HG03575 (cell line): ENCODE data around the gene CCR3.

Experiments
- ATAC-seq: cut with Tn5 transposase; IDR thresholded peaks from one replicate; pipeline ENCODE4 v1.9.1; 2021; ENCODE audit not compliant: unreplicated experiment, insufficient number of reproducible peaks, low FRiP score; ENCODE audit errors: extremely low read depth

The CCR3 gene

DNA sequence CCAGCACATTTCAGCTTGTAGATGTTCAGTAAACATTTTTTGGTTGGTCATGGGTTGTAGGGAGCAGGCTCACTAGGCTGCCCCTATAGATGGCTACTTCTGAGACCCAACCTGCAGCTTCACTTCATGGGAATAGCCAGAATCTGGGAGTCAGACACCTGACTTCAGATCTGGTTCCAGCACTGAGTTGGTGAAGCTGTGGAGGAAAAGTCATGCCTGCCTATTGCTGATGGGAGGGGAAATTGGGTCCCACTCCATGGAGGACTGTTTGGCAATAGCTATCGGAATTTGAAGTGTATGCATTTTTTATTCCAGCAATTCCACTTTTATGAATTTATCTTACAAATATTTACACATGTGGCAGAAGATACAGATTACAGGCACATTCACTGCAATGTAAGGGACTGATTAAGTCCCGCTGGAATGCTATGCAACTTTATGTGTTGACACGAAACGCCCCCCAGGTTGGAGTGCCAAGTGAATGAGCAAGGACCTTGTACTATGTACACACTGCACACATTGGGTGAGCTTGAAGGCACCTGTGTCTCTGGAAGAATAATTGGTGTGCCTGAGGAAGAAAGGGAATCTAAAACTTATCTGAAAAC lies 26.3 kb upstream of the CCR3 start:
- ATAC-seq, result no peak

DNA sequence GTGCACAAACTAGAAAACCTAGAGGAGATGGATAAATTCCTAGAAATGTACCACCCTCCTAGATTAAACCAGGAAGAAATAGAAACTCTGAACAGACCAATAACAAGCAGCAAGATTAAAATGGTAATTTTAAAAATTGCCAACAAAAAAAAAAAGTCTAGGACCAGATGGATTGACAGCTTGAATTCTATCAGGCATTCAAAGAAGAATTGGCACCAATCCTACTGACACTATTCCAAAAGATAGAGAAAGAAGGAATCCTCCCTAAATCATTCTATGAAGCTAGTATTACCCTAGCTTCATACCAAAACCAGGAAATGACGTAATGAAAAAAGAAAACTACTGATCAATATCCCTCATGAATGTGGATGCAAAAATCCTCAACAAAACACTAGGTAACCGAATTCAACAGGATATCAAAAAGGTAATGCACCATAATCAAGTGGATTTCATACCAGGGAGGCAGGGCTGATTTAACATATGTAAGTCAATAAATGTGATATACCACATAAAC lies 24.0 kb upstream of the CCR3 start:
- no peak for ATAC-seq

DNA sequence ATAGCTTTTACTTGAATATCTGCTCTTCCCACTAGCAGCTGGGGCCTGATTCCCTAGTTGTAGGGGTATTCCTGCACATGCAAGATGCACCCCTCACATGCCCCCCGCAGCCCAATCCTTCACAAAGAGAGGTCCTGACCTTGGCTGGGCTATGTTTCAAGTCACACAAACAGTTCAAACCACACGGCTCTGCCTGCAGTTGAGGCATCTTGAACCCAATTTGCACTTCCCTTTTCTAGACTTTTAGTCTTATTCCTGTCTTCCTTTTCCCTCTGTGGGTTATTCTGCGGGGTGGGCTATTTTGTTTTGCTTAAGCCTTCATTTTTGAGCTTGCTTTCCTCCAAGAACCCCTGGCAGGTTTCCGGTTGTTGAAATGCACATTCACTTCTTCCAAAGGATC lies 20.9 kb upstream of the CCR3 start:
- no peak for ATAC-seq

DNA sequence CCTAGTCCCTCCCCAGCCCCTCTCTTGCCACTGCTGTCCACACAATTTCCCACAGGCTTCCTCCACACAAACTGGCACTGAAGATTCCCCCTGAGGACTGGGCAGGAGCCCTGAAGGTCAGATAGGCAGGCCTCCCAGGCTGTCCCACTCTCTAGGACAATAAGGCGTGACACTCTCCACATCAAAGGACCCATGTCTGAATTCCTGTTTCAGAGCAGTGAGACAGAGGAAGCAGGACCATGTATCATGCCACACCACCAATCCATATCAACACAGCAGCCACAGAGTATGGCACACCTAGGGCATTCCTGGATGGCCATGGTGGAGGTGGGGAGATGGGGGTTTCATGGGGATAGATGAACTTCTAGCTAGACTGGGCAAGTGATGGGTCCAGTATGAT lies 20.3 kb upstream of the CCR3 start:
- ATAC-seq, result no peak

DNA sequence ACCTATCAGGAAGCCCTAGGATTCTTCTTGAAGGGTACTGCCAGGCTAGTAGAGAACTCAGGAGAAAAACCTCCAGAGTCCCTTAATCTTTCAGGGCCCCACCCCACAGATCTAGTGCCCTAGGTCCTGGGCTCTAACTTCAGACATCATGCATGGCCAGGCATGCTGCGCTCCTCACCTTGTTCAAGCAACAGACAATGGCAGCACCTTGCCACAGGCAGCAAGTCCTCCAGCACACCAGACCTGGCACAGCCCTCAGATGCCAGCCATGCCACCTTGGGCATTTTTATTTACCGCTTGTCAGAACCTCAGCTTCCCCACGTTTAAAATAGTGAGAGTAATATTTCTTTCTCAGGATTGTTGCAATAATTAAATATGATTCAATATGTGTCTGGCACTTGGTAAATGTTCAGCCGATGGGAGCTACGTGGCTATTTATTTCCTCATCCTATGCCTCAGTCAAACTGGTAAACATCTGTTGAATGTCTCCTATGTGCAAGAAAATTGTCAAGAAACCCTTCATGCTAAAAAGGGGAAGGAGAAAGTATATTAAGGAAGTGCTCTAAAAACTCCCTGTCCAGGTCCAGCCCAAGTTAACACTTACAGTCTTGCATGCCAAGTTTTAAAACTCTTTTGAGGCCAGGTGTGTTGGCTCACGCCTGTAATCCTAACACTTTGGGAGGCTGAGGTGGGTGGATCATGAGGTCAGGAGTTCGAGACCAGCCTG lies 19.7 kb upstream of the CCR3 start:
- ATAC-seq, result no peak

DNA sequence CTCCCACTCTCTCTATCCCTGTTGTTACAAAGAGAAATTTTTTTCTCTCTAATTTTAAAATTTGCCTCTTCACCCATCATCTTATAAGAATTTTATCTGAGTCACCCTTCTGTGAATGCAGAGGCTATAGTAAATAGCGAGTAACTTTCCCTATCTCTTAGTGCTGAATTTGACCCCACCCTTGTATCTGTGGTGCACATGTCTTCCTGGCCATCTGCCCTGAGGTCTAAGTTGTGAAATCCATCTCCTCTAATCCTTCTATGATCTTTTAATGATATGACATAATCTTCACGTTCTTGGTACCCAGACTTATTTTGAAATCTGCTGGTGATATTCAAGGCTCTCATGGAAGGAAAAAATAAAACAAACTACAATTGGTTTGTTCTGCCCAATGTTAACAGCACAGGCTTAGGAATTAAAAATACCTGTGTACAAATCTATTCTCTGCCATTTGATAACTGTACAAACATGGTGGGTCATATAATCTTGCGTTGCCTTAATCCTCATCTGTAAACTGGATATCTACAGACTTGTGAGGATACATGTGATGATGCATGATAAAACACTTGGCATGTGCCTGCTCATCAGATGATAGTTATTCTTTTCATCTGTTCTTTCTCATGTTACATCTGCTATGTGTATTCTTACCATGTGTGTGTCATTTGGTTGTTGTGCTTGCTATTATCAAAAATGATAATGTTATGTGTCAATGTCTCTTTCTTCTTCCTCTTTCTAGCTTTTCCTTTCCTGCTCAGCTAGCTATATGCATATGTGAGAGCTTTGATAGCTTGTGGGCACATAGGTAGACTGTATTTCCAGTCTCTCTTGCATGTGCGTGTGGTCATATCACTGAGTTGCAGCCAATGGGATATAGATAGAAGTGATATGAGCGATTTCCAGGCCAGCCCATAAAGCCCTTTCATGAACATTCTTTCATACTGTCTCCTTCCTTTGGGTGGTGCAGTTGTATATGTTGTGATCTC lies 13.7 kb upstream of the CCR3 start:
- no peak for ATAC-seq

DNA sequence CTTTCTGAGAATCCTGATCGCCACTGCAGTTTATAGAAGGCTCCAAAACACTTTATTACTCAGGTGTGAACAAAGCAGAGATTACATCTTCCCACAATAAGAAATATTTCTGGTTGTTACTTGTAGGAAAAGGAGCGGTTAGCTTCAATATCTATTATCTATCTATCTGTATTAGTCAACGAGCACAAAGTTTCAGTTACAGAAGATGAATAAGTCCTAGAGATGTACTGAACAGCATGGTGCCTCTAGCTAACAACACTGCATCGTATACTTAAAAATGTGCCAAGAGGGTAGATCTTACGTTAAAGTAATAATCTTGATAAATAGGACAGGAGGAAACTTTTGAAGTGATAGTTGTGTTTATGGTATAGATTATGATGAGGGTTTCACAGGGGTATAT lies 10.9 kb upstream of the CCR3 start:
- ATAC-seq, result no peak

DNA sequence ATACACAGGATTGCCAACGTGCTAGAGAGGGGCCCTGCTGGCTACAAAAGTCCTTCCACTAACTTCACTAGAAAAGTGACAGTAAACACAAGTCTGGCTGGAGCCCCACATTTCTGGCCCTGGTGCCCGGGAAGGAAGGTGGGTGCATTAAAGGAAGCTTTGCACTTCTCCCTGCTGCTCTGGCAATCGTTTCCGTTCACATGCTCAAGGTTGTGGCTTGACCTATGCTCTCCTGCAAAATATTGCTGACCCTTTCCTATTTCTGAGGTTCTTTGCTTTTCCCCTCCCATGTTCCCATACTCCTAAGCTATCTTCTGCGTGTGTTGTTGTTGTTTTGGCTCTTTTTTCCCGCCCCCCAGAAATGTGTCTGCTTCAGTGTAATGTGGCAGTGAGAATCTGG lies 9.1 kb upstream of the CCR3 start:
- ATAC-seq, result no peak

DNA sequence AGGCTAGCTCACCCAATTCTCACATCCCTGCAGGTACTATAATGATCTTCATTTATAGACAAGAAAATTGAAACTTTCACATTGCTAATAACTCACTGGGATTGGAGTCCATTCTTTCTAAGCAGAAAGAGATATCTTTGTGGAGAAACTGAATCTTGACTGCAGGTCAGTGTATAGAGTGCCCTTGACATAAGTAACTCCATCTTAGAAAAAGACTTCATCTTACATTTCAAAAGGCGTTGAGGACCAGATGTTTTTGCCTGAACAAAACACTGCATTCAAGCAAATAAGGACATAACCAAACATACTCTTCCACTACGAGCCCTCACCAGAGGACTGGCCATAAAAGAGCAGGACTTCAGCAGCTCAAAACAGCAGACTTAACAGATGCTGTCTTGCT lies 6.8 kb upstream of the CCR3 start:
- ATAC-seq, result no peak

DNA sequence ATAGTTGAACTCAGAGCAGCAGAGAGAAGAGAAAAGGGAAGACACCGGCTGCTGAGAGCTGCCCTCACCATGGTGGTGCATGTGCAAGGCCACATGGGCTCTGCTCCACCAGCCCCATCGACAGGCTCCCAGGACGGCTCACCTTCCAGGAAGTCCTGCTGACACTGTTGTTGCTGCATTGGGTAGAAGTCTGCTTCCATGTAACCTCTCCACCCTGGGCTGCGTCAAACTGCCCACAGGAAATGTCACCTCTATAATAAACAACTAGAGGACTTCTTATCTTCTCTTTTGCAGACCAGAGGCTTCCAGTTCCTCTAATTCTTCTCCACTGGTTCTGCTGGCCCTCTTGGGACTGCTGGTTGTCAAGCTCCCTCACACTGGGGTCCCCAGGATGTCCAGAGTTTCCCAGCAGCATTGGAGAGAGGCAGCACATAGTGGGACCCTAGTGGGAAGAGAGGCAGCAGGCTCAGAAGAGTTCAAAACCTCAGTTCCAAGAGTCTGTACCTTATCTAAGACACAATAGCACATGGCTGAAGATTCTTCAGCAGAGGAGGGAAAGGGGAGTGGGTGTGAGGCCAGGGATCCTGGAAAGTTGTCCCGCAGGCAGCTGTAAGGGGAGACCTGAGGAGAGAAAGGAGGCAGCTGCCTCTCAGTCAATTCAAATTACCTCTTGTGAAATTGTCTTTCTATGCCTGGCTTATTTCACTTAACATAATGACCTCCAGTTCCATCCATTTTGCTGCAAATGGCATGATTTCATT lies 5.8 kb upstream of the CCR3 start:
- ATAC-seq, result no peak

DNA sequence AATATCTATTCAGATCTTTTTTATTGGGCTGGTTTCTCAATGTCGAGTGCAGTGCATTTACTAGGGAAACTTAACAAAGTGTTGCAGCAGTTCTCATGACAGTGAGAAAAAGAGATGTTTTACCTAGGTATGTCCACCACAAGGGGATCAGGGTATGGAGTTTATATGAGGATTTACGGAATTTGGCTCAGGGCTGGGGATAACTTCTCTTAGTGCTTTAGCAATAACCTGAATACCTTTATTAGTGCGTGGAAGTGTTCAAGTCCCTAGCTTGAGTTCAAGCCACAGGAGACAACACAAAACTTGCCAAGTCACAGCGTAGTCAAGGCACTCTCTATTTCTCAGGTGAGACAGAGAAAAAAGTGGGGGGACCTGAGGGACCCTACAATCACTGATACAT lies 3.9 kb upstream of the CCR3 start:
- ATAC-seq, result no peak

DNA sequence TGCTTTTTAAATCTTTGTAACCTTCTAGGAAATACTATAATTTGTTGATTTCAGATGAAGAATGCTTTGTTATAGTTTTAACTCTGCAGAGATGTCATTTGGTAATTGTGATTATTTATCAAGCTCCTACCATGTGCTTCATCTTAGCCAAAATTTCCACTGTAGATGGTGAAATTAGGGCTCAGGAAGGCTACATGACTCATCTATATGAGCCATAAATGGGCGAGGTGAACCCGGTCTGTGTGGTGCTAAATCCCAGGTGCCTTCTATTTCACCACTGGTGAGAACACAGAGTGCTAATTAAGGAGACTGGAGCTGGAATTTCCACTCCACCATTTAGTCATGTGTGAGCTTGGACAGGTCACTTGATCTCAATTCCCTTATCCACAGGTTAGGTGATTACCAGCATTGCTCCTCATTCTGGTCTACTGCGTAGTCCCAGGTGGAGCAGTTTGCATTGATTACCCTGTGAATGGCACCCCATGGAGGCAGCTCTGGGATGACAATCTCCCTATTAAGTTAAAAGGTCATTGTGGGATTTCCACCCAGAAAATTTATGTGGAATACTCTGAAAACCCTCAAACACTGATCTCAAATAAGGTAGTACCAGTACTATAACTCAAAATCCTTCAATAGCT lies 2.8 kb upstream of the CCR3 start:
- no peak for ATAC-seq

DNA sequence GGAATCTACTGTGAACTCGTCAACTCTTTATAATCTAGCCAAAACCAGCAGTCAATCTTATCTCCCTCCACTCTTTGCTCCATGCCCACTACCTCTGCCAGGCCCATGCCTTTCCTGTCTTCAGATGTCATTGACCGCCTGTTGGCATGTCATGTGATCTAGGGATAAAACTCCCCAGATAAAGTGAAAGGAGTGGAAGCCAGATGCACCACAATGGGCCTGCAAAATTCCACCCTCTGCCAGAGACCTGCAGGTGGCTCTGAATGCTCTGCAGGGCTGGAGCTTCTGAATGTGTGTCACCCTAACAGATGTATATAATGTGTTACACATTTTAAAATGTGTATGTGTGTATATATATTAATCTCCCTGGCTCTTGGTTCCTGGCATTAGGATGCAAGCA lies 2.3 kb upstream of the CCR3 start:
- ATAC-seq, result no peak

DNA sequence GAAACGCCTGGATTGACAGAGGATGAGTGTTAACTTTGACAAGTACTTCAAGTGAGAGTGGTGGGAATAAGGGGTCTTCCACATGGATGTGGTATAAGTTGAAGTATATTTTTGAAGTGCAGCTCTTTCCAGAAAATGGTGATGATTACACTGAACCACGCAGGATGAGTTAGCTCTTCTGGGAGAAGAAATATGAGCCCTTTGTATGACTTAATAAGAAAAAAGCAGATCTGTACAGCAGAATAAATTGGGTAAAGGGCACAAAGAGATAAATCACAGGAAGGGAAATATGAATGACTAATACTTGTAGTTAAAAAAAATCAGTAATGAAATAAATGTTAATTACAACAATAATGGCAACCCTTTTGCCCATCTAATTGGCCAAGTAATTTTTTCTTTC lies 1.3 kb downstream of the CCR3 start:
- ATAC-seq, result no peak

DNA sequence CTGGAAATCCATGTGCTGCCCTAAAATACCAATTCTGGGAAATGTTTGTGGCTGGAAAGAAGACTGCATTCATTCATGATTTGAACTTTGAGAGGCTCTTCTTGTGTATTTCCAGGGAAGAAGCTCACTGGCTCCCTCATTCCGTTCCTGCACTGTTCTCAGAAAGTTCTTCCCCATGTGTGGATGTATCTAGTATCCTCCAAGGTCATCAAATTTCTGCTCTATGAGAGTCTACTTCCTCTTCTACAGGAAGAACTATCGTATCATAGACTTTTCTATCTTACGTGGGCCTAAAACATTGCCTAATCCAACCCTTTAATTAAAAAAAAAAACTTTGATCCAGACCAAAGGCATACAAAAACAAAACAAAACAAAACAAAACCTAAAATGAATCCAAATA lies 2.9 kb downstream of the CCR3 start:
- ATAC-seq, result no peak

DNA sequence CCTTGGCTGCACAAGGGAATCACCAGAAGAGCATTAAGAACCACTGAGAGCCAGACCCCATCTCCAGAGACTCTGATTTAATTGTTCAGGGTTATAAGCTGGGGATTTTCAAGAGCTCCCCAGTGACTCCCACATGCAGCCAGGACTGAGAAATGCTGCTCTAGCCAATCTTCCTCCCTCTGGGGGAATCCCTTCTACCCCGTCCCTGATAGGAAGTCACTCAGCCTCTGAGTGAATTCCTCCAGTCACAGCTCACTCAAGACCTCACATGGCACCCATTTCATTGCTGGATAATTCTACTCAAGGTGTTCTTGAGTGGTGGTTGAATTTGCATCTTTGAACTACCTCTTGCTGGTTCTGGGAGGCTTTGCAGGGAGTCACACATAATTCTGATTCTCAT lies 10.7 kb downstream of the CCR3 start:
- no peak for ATAC-seq

DNA sequence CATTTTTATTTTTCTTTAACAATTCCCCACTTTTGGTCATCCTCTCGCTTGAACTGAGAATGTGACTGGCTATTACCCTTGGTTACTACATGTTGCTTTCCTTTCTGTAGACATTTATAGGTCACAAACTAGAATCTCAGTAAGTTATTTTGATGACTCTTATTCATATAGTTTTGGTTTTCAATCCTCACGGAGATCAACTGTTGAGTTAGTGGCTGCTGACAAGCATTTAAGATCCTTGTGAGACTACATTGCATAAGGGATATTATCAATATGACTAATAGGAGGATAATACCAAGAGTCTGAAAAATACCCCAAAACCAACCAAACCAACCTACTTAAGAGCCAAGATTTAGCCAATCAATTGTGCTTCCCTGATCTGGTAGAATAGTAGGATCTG lies 16.3 kb downstream of the CCR3 start:
- ATAC-seq, result no peak

DNA sequence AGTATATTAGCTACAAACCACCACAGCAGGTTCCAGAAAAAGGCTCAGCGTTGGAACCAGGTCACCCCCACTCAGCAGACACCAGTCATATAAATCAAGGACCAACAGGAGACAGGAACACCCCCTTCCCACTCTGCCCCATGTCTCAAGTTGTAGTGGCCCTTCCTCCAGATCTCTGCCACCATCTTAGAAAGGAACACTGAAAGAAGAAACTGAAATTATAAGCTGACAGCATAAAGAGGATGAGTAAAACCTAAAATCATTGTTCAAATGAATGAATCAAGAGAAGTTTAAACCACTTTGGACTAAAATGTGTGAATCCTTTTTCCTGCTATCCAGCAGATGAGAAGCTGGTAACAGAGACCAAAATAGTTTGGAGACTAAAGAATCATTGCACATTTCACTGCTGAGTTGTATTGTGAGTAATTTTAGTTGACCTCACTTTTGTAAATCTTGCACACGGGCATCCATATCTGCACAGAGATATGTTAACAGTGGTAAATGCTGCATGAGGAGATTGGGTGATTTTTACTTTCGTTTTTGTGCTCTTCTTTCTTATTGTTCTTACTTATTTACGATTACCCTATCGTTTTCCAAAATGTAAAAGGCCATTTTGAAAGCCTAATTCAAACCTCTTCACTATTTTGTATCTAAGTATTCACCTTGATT lies 19.8 kb downstream of the CCR3 start:
- ATAC-seq, result no peak
